OCI-LY7 (cell line): ENCODE results near the gene MVB12B. TPM values are rescaled to one million over a fixed set of nuclear protein-coding genes. Genes with fewer than 3 reads are reported as not detected.

Source experiments
- BruUV-seq: library from RNA; stranded (reverse); fragments of 400-500 nt; replicated peaks from 2 replicates; lab custom pipeline; 2021; lab: Mats Ljungman, UMichigan
- CTCF ChIA-PET: fragments of 300-600 bp; sonication (Branson Sonifier 250); formaldehyde crosslinking; loops from one replicate; lab custom pipeline; 2022; ENCODE audit warnings: antibody characterized with exemption; ENCODE audit not compliant: unreplicated experiment; lab: Charles Lee
- POLR2A ChIA-PET: fragments of 300-600 bp; sonication (Branson Sonifier 250); formaldehyde crosslinking; loops from one replicate; lab custom pipeline; 2022; ENCODE audit warnings: antibody characterized with exemption; lab: Charles Lee
- DNase-seq: peaks from one replicate; pipeline ENCODE4 v3.0.0-alpha.2; 2015; ENCODE audit warnings: low spot score
- H2AFZ ChIP-seq: fragments of 200-600 bp; sonication (generic), shearing (Covaris generic); 2 replicates; pipeline ENCODE4 v1.6.1; 2014; ENCODE audit warnings: mild to moderate bottlenecking, antibody characterized with exemption, low read length, moderate library complexity
- H3K27ac ChIP-seq: fragments of 200-600 bp; sonication (generic); 2 replicates; pipeline ENCODE4 v1.5.1; 2014; ENCODE audit warnings: mixed run types, low read depth, mild to moderate bottlenecking, moderate library complexity, low read length, inconsistent platforms; ENCODE audit not compliant: poor library complexity, severe bottlenecking
- H3K36me3 ChIP-seq: fragments of 200-600 bp; sonication (generic); 2 replicates; pipeline ENCODE4 v1.6.1; 2014; ENCODE audit warnings: mild to moderate bottlenecking, antibody characterized with exemption, low read length, moderate library complexity, mixed read lengths; ENCODE audit not compliant: insufficient read depth
- H3K4me1 ChIP-seq: fragments of 200-600 bp; sonication (generic); 2 replicates; pipeline ENCODE4 v1.5.1; 2014; ENCODE audit warnings: mild to moderate bottlenecking, low read length; ENCODE audit not compliant: insufficient read depth, poor library complexity, severe bottlenecking
- H3K4me2 ChIP-seq: fragments of 200-600 bp; sonication (generic); 2 replicates; pipeline ENCODE4 v1.6.1; 2014; ENCODE audit warnings: mild to moderate bottlenecking, low read length
- H3K4me3 ChIP-seq: fragments of 200-600 bp; sonication (generic); 2 replicates; pipeline ENCODE4 v1.5.1; 2014; ENCODE audit warnings: mild to moderate bottlenecking, low read depth, low read length; ENCODE audit not compliant: poor library complexity, severe bottlenecking
- H3K79me2 ChIP-seq: fragments of 200-600 bp; sonication (generic); 2 replicates; pipeline ENCODE4 v1.6.1; 2016; ENCODE audit warnings: low read depth, mild to moderate bottlenecking, low read length, moderate library complexity, mixed read lengths; ENCODE audit not compliant: insufficient read depth
- H3K9me2 ChIP-seq: fragments of 200-600 bp; sonication (generic); 2 replicates; pipeline ENCODE4 v1.6.1; 2016; ENCODE audit warnings: mild to moderate bottlenecking, low read length, mixed read lengths; ENCODE audit not compliant: insufficient read depth
- H3K9me3 ChIP-seq: fragments of 200-600 bp; sonication (generic); 2 replicates; pipeline ENCODE4 v1.6.1; 2014; ENCODE audit warnings: mild to moderate bottlenecking, mixed run types, low read length, mixed read lengths
- H4K20me1 ChIP-seq: fragments of 200-600 bp; sonication (generic); 2 replicates; pipeline ENCODE4 v1.6.1; 2014; ENCODE audit warnings: mild to moderate bottlenecking, antibody characterized with exemption, low read length, moderate library complexity, mixed read lengths; ENCODE audit not compliant: insufficient read depth
- CTCF ChIP-seq: fragments of 200-600 bp; sonication (generic); conservative IDR thresholded peaks from 2 replicates; pipeline ENCODE4 v1.5.1; 2014; ENCODE audit warnings: mild to moderate bottlenecking, antibody characterized with exemption, low read length, moderate library complexity, mixed read lengths
- EZH2phosphoT487 ChIP-seq: fragments of 200-600 bp; sonication (generic); IDR thresholded peaks from 2 replicates; pipeline ENCODE4 v1.6.1; 2018; ENCODE audit warnings: low read depth, borderline replicate concordance, mild to moderate bottlenecking, mixed run types, antibody characterized with exemption, low read length, moderate library complexity, mixed read lengths
- intact Hi-C: fragments of 100-400 bp; cut with micrococcal nuclease; formaldehyde crosslinking; loops from one replicate; pipeline ENCODE4 v1.10.0; 2022; ENCODE audit not compliant: unreplicated experiment
- total RNA-seq, 2 experiments: library from RNA; depleted of rRNA in 1 of 2; stranded (reverse); fragments of >200 nt in 1 of 2; shearing (Covaris generic) in 1 of 2; gene quantifications; 2 replicates each; pipeline ENCODE4 v1.2.3, GENCODE V29; 2014 to 2022

MVB12B gene
- total RNA-seq, 2 experiments from 2014 or later, result 1.3 TPM; not detected in 1

- POLR2A ChIA-PET, result no interaction called here
- Histone ChIP-seq H3K4me2 (peak overlapping the region; percentile 74), H2AFZ (peak overlapping the region; percentile 80; the same call in 1 of the 2 replicates), H3K79me2 (no peaks in the 10 kb centered on the region), H3K36me3 (no peaks in the 10 kb centered on the region), H3K9me2 (no peaks in the 10 kb centered on the region), H3K9me3 (no peaks in the 10 kb centered on the region), H3K4me3 (peak overlapping the region; percentile 48), H3K27ac (peak overlapping the region; percentile 41), H3K4me1 (peaks cover 18% of the 10 kb centered on the region), H4K20me1 (no peaks in the 10 kb centered on the region)
- TF ChIP-seq EZH2phosphoT487 (no peak), CTCF (no peak)
- BruUV-seq, result no TSS peak
- DNase-seq, result peak; percentile 48
- intact Hi-C loops, result no loop called here
- CTCF ChIA-PET, result no interaction called here
Observed at GRCh38 chr9:126411225-126411947, 84.8 kb downstream of the MVB12B start.

- Histone ChIP-seq H3K79me2 (no peaks in the 10 kb centered on the region), H3K36me3 (no peaks in the 10 kb centered on the region), H3K4me1 (peaks cover 18% of the 10 kb centered on the region), H3K9me3 (no peaks in the 10 kb centered on the region), H3K4me2 (peak overlapping the region; percentile 74), H3K27ac (peak overlapping the region; percentile 41), H4K20me1 (no peaks in the 10 kb centered on the region), H3K4me3 (peak overlapping the region; percentile 48), H3K9me2 (no peaks in the 10 kb centered on the region), H2AFZ (peak overlapping the region; percentile 80; the same call in 1 of the 2 replicates)
- BruUV-seq, result no TSS peak
- POLR2A ChIA-PET, result no interaction called here
- peak; percentile 6 for DNase-seq
- TF ChIP-seq CTCF (no peak), EZH2phosphoT487 (no peak)
- CTCF ChIA-PET, result no interaction called here
- intact Hi-C loops, result no loop called here
Observed at GRCh38 chr9:126411948-126412284, 85.3 kb downstream of the MVB12B start.

- no peak for TF ChIP-seq CTCF
- Histone ChIP-seq H3K4me1 (peaks cover 18% of the 10 kb centered on the region), H3K9me2 (no peaks in the 10 kb centered on the region), H3K27ac (no peak overlapping the region), H3K4me3 (no peak overlapping the region), H3K9me3 (no peaks in the 10 kb centered on the region), H2AFZ (no peak overlapping the region), H3K36me3 (no peaks in the 10 kb centered on the region), H4K20me1 (no peaks in the 10 kb centered on the region), H3K4me2 (no peak overlapping the region), H3K79me2 (no peaks in the 10 kb centered on the region)
- BruUV-seq, result no TSS peak
- POLR2A ChIA-PET, result no interaction called here
- DNase-seq, result no peak
- CTCF ChIA-PET, result no interaction called here
- intact Hi-C loops, result no loop called here
Observed at GRCh38 chr9:126412905-126413304, 86.3 kb downstream of the MVB12B start.
